T-cell (primary cell): Measurements from ENCODE around the gene HEATR5B. TPM values are rescaled to one million over a fixed set of nuclear protein-coding genes. Genes with fewer than 3 reads are reported as not detected.

ENCODE experiments used
- ATAC-seq, 4 experiments: fragments of 200-7000 bp in 3 of 4; fragments of 150-1000 bp in 1 of 4; cut with Tn5 transposase; replicated peaks in 1 of 4; 1 replicate in 3 of 4; 2 replicates in 1 of 4; pipeline ENCODE4 v1.10.0; 2021; ENCODE audit warnings: moderate library complexity in 3 of 4, mild to moderate bottlenecking in 2 of 4, moderate number of reproducible peaks in 1 of 4
- CTCF ChIA-PET, 2 donors: fragments of 300-600 bp; sonication (Branson Sonifier 250); formaldehyde crosslinking; loops; one replicate each; lab custom pipeline; 2022; ENCODE audit warnings: antibody characterized with exemption in 2 of 2; lab: Charles Lee
- POLR2A ChIA-PET, 2 donors: fragments of 300-600 bp; sonication (Branson Sonifier 250); formaldehyde crosslinking; loops; one replicate each; lab custom pipeline; 2022; ENCODE audit warnings: antibody characterized with exemption in 2 of 2; lab: Charles Lee
- DNase-seq, 35 experiments: peaks; one replicate each; pipeline versions ENCODE4 v3.0.0 to v3.0.0-alpha.2; 2013 to 2023
- H3K27ac ChIP-seq: one replicate; pipeline ENCODE4 v1.5.1; 2013; ENCODE audit warnings: low read length
- H3K27me3 ChIP-seq, 2 experiments: replicated peaks in 1 of 2; 1 replicate in 1 of 2; 2 replicates in 1 of 2; pipeline versions ENCODE4 v1.6.1 to v1.7.0; 2013; ENCODE audit warnings: low read length in 1 of 2, mixed read lengths in 1 of 2; ENCODE audit not compliant: control insufficient read depth in 2 of 2, insufficient read depth in 2 of 2; ENCODE audit errors: extremely low read depth in 1 of 2
- H3K36me3 ChIP-seq, 2 donors: 1 replicate in 1 of 2; 2 replicates in 1 of 2; pipeline versions ENCODE4 v1.6.1 to v1.7.0; 2013; ENCODE audit warnings: low read length in 1 of 2; ENCODE audit not compliant: control insufficient read depth in 2 of 2, insufficient read depth in 1 of 2; ENCODE audit errors: extremely low read depth in 1 of 2
- H3K4me1 ChIP-seq, 2 experiments: 1 replicate in 1 of 2; 2 replicates in 1 of 2; pipeline versions ENCODE4 v1.6.1 to v1.7.0; 2013; ENCODE audit warnings: low read length in 2 of 2, mixed read lengths in 1 of 2; ENCODE audit not compliant: insufficient read depth in 2 of 2, control insufficient read depth in 1 of 2; ENCODE audit errors: extremely low read depth in 1 of 2
- H3K4me3 ChIP-seq, 2 donors: 1 replicate in 1 of 2; 2 replicates in 1 of 2; pipeline versions ENCODE4 v1.5.1 to v1.7.0; 2013; ENCODE audit warnings: mild to moderate bottlenecking in 2 of 2, low read length in 1 of 2, moderate library complexity in 1 of 2; ENCODE audit not compliant: control insufficient read depth in 1 of 2; ENCODE audit errors: extremely low read depth in 1 of 2
- H3K9me3 ChIP-seq: 2 replicates; pipeline ENCODE4 v1.7.0; 2013
- H3K27ac Mint-ChIP-seq, 2 donors: one replicate each; pipeline ENCODE4 v1.8.0; 2020 to 2021; ENCODE audit warnings: mild to moderate bottlenecking in 2 of 2, mixed read lengths in 2 of 2
- H3K27me3 Mint-ChIP-seq, 2 donors: one replicate each; pipeline ENCODE4 v1.8.0; 2021 to 2022; ENCODE audit warnings: mixed read lengths in 2 of 2
- H3K36me3 Mint-ChIP-seq: one replicate; pipeline ENCODE4 v1.8.0; 2021; ENCODE audit warnings: mixed read lengths
- H3K4me1 Mint-ChIP-seq, 3 donors: one replicate each; pipeline ENCODE4 v1.8.0; 2020 to 2022; ENCODE audit warnings: mixed read lengths in 3 of 3, mild to moderate bottlenecking in 1 of 3
- H3K4me3 Mint-ChIP-seq, 3 donors: one replicate each; pipeline ENCODE4 v1.8.0; 2020 to 2022; ENCODE audit warnings: mild to moderate bottlenecking in 3 of 3, mixed read lengths in 3 of 3, moderate library complexity in 3 of 3
- H3K9me3 Mint-ChIP-seq, 3 donors: one replicate each; pipeline ENCODE4 v1.8.0; 2020 to 2022; ENCODE audit warnings: mixed read lengths in 3 of 3
- WGBS: methylation state at CpG from one replicate; pipeline ENCODE4 v1.1.5; 2013; ENCODE audit warnings: missing lambda C conversion rate; ENCODE audit not compliant: insufficient coverage; 5-methylcytosine and 5-hydroxymethylcytosine counted together
- total RNA-seq, 35 experiments: library from RNA in 6 of 35; stranded (reverse) in 6 of 35; fragments of 120-200 nt in 1 of 35; gene quantifications; one replicate each; pipeline versions ENCODE4 v1.2.1 to v1.2.4 and lab custom pipeline; 2013 to 2026

HEATR5B gene
- total RNA-seq, 5 donors from 2014 or later (not counting 1 experiment from before 2014, with no cell fraction given) = 35.5 to 41.2 (median 41.0) TPM

- H3K4me3 ChIP-seq = no peak overlapping the region
- no peaks in the 10 kb centered on the region for H3K4me1 ChIP-seq
- no peak for ATAC-seq
- peaks cover 0 to 46% of the 10 kb centered on the region in 2 donors for H3K36me3 ChIP-seq
- Mint-ChIP-seq H3K9me3 (no peaks in the 10 kb centered on the region), H3K36me3 (peaks cover 50% of the 10 kb centered on the region), H3K4me1 (peaks cover 0 to 1% (median 0%) of the 10 kb centered on the region in 3 donors), H3K27ac (peak overlapping the region in 1 of 2 donors; percentile 36), H3K4me3 (no peak overlapping the region), H3K27me3 (no peaks in the 10 kb centered on the region)
- H3K9me3 ChIP-seq = no peaks in the 10 kb centered on the region
- WGBS = 100% methylated on average over 2 of the region's 4 CpGs
- CTCF ChIA-PET = interaction anchor here in 1 of 2 donors (0.5 kb wide), 1 partner anchor 723 kb away, joined by 3 read pairs; no protein-coding TSS in a partner anchor
- DNase-seq = no peak
- H3K27ac ChIP-seq = no peak overlapping the region
- POLR2A ChIA-PET = no interaction called here
- H3K27me3 ChIP-seq = no peaks in the 10 kb centered on the region
Measured at GRCh38 chr2:37110306-37111212, 26.4 kb upstream of the HEATR5B start.

GRCh38 chr2:37109523-37109922 lies 25.4 kb upstream of the HEATR5B start:
- H3K36me3 Mint-ChIP-seq = peaks cover 53% of the 10 kb centered on the region
- no peak for DNase-seq
- H3K27me3 Mint-ChIP-seq = no peaks in the 10 kb centered on the region
- H3K4me3 ChIP-seq = no peak overlapping the region
- ATAC-seq = no peak
- no CpG with 5 or more reads among the region's 4 CpGs for WGBS
- no peaks in the 10 kb centered on the region for H3K4me1 ChIP-seq
- CTCF ChIA-PET = no interaction called here
- H3K36me3 ChIP-seq = peaks cover 0 to 53% of the 10 kb centered on the region in 2 donors
- no peaks in the 10 kb centered on the region for H3K9me3 Mint-ChIP-seq
- H3K27me3 ChIP-seq = no peaks in the 10 kb centered on the region
- H3K9me3 ChIP-seq = no peaks in the 10 kb centered on the region
- H3K4me1 Mint-ChIP-seq = peaks cover 0 to 1% (median 0%) of the 10 kb centered on the region in 3 donors
- no peak overlapping the region for H3K4me3 Mint-ChIP-seq
- no peak overlapping the region for H3K27ac ChIP-seq
- POLR2A ChIA-PET = no interaction called here
- H3K27ac Mint-ChIP-seq = no peak overlapping the region

- no peak for ATAC-seq
- WGBS = 100% methylated on average over 4 of the region's 5 CpGs
- no peaks in the 10 kb centered on the region for H3K4me1 ChIP-seq
- DNase-seq = no peak
- Mint-ChIP-seq H3K9me3 (no peaks in the 10 kb centered on the region), H3K27ac (peak overlapping the region in 1 of 2 donors; percentile 58), H3K4me1 (no peaks in the 10 kb centered on the region), H3K4me3 (no peak overlapping the region), H3K27me3 (no peaks in the 10 kb centered on the region), H3K36me3 (peaks cover 63% of the 10 kb centered on the region)
- no peak overlapping the region for H3K27ac ChIP-seq
- H3K27me3 ChIP-seq = no peaks in the 10 kb centered on the region
- CTCF ChIA-PET = no interaction called here
- no peak overlapping the region for H3K4me3 ChIP-seq
- H3K9me3 ChIP-seq = no peaks in the 10 kb centered on the region
- H3K36me3 ChIP-seq = peaks cover 5 to 61% of the 10 kb centered on the region in 2 donors
- POLR2A ChIA-PET = no interaction called here
Measured at GRCh38 chr2:37105150-37105549, 21.0 kb upstream of the HEATR5B start.

- DNase-seq = no peak
- peaks cover 5 to 62% of the 10 kb centered on the region in 2 donors for H3K36me3 ChIP-seq
- Mint-ChIP-seq H3K36me3 (peaks cover 67% of the 10 kb centered on the region), H3K4me1 (no peaks in the 10 kb centered on the region), H3K4me3 (no peak overlapping the region), H3K27ac (no peak overlapping the region), H3K9me3 (no peaks in the 10 kb centered on the region), H3K27me3 (no peaks in the 10 kb centered on the region)
- no peaks in the 10 kb centered on the region for H3K9me3 ChIP-seq
- H3K4me3 ChIP-seq = no peak overlapping the region
- H3K4me1 ChIP-seq = no peaks in the 10 kb centered on the region
- no CpG with 5 or more reads among the region's 2 CpGs for WGBS
- no peak overlapping the region for H3K27ac ChIP-seq
- POLR2A ChIA-PET = no interaction called here
- no peaks in the 10 kb centered on the region for H3K27me3 ChIP-seq
- CTCF ChIA-PET = no interaction called here
- no peak for ATAC-seq
Measured at GRCh38 chr2:37104178-37104577, 20.0 kb upstream of the HEATR5B start.

GRCh38 chr2:37102588-37102987 lies 18.4 kb upstream of the HEATR5B start:
- ATAC-seq = no peak
- Histone ChIP-seq H3K27me3 (no peaks in the 10 kb centered on the region), H3K9me3 (no peaks in the 10 kb centered on the region), H3K36me3 (peaks cover 5 to 54% of the 10 kb centered on the region in 2 donors), H3K4me3 (no peak overlapping the region), H3K27ac (no peak overlapping the region), H3K4me1 (no peaks in the 10 kb centered on the region)
- Mint-ChIP-seq H3K27ac (no peak overlapping the region), H3K4me3 (no peak overlapping the region), H3K9me3 (no peaks in the 10 kb centered on the region), H3K4me1 (no peaks in the 10 kb centered on the region), H3K36me3 (peaks cover 59% of the 10 kb centered on the region), H3K27me3 (no peaks in the 10 kb centered on the region)
- ChIA-PET CTCF (no interaction called here), POLR2A (no interaction called here)
- DNase-seq = no peak
- no CpG with 5 or more reads among the region's 3 CpGs for WGBS

GRCh38 chr2:37100054-37100453 lies 15.9 kb upstream of the HEATR5B start:
- no peak for ATAC-seq
- Histone ChIP-seq H3K9me3 (no peaks in the 10 kb centered on the region), H3K4me3 (no peak overlapping the region), H3K27me3 (no peaks in the 10 kb centered on the region), H3K36me3 (peaks cover 5 to 50% of the 10 kb centered on the region in 2 donors), H3K27ac (no peak overlapping the region), H3K4me1 (no peaks in the 10 kb centered on the region)
- Mint-ChIP-seq H3K27me3 (no peaks in the 10 kb centered on the region), H3K4me1 (no peaks in the 10 kb centered on the region), H3K9me3 (no peaks in the 10 kb centered on the region), H3K4me3 (no peak overlapping the region), H3K27ac (peak overlapping the region; percentile 1 to 34), H3K36me3 (peaks cover 55% of the 10 kb centered on the region)
- ChIA-PET CTCF (no interaction called here), POLR2A (no interaction called here)
- no peak for DNase-seq
- 91% methylated on average over 1 of the region's 1 CpG for WGBS
